C1 segment of cervical spinal cord (tissue), 14 donors: ENCODE data around the gene LIN9.
"Not testable (repeated sequence)": the region's sequence is repeated elsewhere in the genome, so short reads cannot be mapped to it uniquely, and the experiment has no call there.

Source experiments
- DNase-seq, 14 donors: peaks; one replicate each; lab custom pipeline; 2025; lab: John Stamatoyannopoulos, UW

The LIN9 gene

GRCh38 chr1:226212545-226212944 is 96.4 kb downstream of the LIN9 start:
- DNase-seq = no peak

- DNase-seq = peak in 1 of 14 donors; percentile 54
Observed at GRCh38 chr1:226211181-226211821, 97.7 kb downstream of the LIN9 start.

- no peak for DNase-seq
Observed at GRCh38 chr1:226210571-226211176, 98.3 kb downstream of the LIN9 start.

GRCh38 chr1:226209307-226210059 is 99.5 kb downstream of the LIN9 start:
- peak in 1 of 14 donors; percentile 81 for DNase-seq

- no peak for DNase-seq
Observed at GRCh38 chr1:226207048-226207447, 101.9 kb downstream of the LIN9 start.

- no peak for DNase-seq
Observed at GRCh38 chr1:226204198-226204597, 104.8 kb downstream of the LIN9 start.

GRCh38 chr1:226203655-226204054 is 105.3 kb downstream of the LIN9 start:
- no peak for DNase-seq

GRCh38 chr1:226203240-226203639 is 105.7 kb downstream of the LIN9 start:
- no peak for DNase-seq

GRCh38 chr1:226202666-226203065 is 106.3 kb downstream of the LIN9 start:
- DNase-seq = not testable (repeated sequence)

- no peak for DNase-seq
Observed at GRCh38 chr1:226202246-226202645, 106.7 kb downstream of the LIN9 start.

GRCh38 chr1:226201029-226201593 is 107.9 kb downstream of the LIN9 start:
- DNase-seq = no peak

GRCh38 chr1:226199971-226200370 is 109.0 kb downstream of the LIN9 start:
- DNase-seq = no peak

GRCh38 chr1:226195144-226195543 is 113.8 kb downstream of the LIN9 start:
- peak in 1 of 14 donors; percentile 30 for DNase-seq

- no peak for DNase-seq
Observed at GRCh38 chr1:226187380-226187779, 121.6 kb downstream of the LIN9 start.

- DNase-seq = no peak
Observed at GRCh38 chr1:226187019-226187322, 122.0 kb downstream of the LIN9 start.

- DNase-seq = peak; percentile 11 to 88 (median 80)
Observed at GRCh38 chr1:226186124-226187018, 122.6 kb downstream of the LIN9 start, which contains the start of gene ACBD3. TSS of gene ACBD3 (minus strand) at chr1:226186741. CDS start at chr1:226186675, 66 bp downstream.

- no peak for DNase-seq
Observed at GRCh38 chr1:226185141-226186036, 123.6 kb downstream of the LIN9 start.

GRCh38 chr1:226181996-226182714 is 126.8 kb downstream of the LIN9 start:
- DNase-seq = peak in 2 of 14 donors; percentile 5 to 9
